Progenitor cell of endocrine pancreas (in vitro differentiated cells): Measurements from ENCODE around the gene ZNF467. TPM values are rescaled to one million over a fixed set of nuclear protein-coding genes. Genes with fewer than 3 reads are reported as not detected.

Experiments
- DNase-seq: peaks from one replicate; pipeline ENCODE4 v3.0.0; 2021; ENCODE audit warnings: low spot score; ENCODE audit not compliant: unreplicated experiment
- H3K27ac Mint-ChIP-seq: 2 replicates; pipeline ENCODE4 v1.8.0; 2021; ENCODE audit warnings: mild to moderate bottlenecking, moderate library complexity, mixed read lengths
- H3K27me3 Mint-ChIP-seq: 2 replicates; pipeline ENCODE4 v1.8.0; 2021; ENCODE audit warnings: mixed read lengths
- H3K36me3 Mint-ChIP-seq: 2 replicates; pipeline ENCODE4 v1.8.0; 2022; ENCODE audit warnings: mixed read lengths; ENCODE audit not compliant: insufficient read depth
- H3K4me1 Mint-ChIP-seq: 2 replicates; pipeline ENCODE4 v1.8.0; 2021; ENCODE audit warnings: low read depth, mixed read lengths
- H3K4me3 Mint-ChIP-seq: 2 replicates; pipeline ENCODE4 v1.8.0; 2021; ENCODE audit warnings: low read depth, mild to moderate bottlenecking, moderate library complexity, mixed read lengths
- H3K9me3 Mint-ChIP-seq: 2 replicates; pipeline ENCODE4 v1.8.0; 2021; ENCODE audit warnings: low read depth, mixed read lengths
- total RNA-seq: library from RNA; stranded (reverse); gene quantifications from 2 replicates; pipeline ENCODE4 v1.2.1, GENCODE V29; 2021
- TF ChIP-seq, protein P1 (sequence below): fragments of 200-600 bp; sonication (generic); IDR thresholded peaks from one replicate; pipeline ENCODE4 v1.5.0; 2021; ENCODE audit warnings: antibody characterized with exemption, mild to moderate bottlenecking; ENCODE audit not compliant: unreplicated experiment

ZNF467 gene
- total RNA-seq, 1 donor from 2014 or later: 16.1 TPM

DNA sequence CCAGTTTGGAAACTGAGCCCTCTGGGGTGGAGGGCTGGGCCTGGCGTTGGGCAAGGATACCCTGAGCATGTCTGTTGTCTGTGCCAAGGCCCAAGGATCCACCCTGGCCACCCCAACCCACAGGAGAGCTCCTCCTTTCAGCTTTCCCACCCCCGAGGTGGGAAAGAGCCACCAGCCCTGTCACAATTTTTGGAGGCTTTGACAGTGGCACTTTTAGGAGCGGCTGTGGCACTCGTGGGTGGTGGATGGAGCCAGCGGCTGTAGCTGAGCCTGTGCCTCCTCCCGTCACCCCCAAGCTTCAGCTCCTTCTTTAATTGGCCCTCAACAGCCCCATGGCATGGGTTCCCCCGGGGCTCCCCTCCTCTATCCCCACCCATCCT, 46.6 kb upstream of the ZNF467 start:
- Mint-ChIP-seq H3K9me3 (no peaks in the 10 kb centered on the region), H3K27ac (no peak overlapping the region), H3K4me1 (no peaks in the 10 kb centered on the region), H3K36me3 (no peaks in the 10 kb centered on the region), H3K27me3 (no peaks in the 10 kb centered on the region), H3K4me3 (no peak overlapping the region)
- TF ChIP-seq, protein P1, sequence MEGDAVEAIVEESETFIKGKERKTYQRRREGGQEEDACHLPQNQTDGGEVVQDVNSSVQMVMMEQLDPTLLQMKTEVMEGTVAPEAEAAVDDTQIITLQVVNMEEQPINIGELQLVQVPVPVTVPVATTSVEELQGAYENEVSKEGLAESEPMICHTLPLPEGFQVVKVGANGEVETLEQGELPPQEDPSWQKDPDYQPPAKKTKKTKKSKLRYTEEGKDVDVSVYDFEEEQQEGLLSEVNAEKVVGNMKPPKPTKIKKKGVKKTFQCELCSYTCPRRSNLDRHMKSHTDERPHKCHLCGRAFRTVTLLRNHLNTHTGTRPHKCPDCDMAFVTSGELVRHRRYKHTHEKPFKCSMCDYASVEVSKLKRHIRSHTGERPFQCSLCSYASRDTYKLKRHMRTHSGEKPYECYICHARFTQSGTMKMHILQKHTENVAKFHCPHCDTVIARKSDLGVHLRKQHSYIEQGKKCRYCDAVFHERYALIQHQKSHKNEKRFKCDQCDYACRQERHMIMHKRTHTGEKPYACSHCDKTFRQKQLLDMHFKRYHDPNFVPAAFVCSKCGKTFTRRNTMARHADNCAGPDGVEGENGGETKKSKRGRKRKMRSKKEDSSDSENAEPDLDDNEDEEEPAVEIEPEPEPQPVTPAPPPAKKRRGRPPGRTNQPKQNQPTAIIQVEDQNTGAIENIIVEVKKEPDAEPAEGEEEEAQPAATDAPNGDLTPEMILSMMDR: no peak
- no peak for DNase-seq

DNA sequence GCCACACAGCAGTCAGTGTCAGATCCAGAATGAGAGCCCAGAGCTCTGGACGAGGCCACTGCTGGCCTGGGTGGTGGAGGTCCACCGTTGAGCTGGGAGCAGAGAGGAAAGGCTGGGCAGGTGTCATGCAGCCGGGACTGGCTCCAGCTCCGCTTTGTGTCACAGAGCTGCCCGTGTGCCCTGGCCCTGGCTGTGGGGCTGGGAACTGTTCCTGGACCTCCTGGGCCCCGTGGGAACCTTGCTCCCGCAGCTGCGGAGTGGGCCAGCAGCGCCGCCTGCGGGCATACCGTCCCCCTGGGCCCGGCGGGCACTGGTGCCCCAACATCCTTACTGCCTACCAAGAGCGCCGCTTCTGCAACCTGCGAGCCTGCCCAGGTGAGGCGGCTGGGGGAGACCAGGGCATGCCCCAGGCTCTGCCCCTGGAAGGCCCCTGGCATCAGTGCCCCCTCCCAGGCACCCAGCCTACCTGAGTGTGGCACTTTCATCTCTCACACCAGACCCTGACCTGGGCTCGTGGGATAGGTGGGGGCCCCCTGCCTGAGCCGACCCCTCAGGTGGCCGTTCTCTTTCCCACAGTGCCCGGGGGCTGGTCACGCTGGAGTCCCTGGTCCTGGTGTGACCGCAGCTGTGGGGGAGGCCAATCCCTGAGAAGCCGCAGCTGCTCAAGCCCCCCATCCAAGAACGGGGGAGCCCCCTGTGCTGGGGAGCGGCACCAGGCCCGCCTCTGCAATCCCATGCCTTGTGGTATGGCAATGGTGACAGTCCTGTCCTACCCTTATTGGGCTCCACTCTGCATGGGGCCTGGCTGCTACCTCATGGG, 46.0 kb upstream of the ZNF467 start:
- Mint-ChIP-seq H3K9me3 (no peaks in the 10 kb centered on the region), H3K36me3 (no peaks in the 10 kb centered on the region), H3K27me3 (no peaks in the 10 kb centered on the region), H3K4me3 (no peak overlapping the region), H3K27ac (no peak overlapping the region), H3K4me1 (no peaks in the 10 kb centered on the region)
- no peak for DNase-seq
- TF ChIP-seq, protein P1: no peak

DNA sequence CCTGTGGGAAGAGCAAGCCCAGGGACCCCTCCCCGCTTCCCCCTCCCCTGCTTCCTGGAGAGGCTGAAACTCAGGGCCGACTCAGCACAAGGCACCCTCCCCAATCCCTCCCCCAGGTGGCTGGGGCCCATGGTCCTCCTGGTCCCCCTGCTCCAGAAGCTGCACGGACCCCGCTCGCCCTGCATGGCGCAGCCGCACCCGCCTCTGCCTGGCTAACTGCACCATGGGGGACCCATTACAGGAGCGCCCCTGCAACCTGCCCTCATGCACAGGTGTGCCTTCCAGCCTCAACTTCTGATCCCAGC, 45.1 kb upstream of the ZNF467 start:
- Mint-ChIP-seq H3K27me3 (no peaks in the 10 kb centered on the region), H3K27ac (no peak overlapping the region), H3K36me3 (no peaks in the 10 kb centered on the region), H3K9me3 (no peaks in the 10 kb centered on the region), H3K4me1 (no peaks in the 10 kb centered on the region), H3K4me3 (no peak overlapping the region)
- no peak for DNase-seq
- TF ChIP-seq, protein P1: no peak

DNA sequence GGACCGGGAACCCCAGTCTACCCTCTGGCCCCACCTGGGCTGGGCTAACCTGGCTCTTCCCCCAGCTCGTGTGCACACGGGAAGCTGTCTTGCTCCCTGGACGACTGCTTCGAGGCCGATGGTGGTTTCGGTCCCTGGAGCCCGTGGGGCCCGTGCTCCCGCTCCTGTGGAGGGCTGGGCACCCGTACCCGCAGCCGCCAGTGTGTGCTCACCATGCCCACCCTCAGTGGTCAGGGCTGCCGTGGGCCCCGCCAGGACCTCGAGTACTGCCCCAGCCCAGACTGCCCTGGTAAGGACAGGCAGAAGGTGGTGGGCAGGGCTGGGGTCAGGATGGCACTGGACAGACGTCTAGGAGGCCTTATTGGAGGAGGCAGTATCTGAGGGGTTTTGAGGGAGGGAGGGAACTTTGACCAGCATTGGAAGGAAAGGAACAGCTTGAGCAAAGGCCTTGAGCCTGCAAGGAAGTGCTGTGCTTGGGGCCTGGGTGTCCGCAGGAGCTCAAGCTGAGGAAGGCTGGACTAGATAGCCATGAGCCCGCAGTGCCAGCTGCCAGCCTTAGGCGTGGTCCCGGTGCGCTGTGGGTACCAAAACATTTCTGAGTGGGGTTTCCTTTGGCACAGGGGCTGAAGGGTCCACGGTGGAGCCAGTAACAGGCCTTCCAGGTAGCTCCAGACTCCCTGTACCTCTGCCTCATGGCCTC, 44.6 kb upstream of the ZNF467 start:
- TF ChIP-seq, protein P1: no peak
- no peak for DNase-seq
- H3K27me3 Mint-ChIP-seq: no peaks in the 10 kb centered on the region
- H3K27ac Mint-ChIP-seq: no peak overlapping the region
- H3K4me1 Mint-ChIP-seq: no peaks in the 10 kb centered on the region
- no peaks in the 10 kb centered on the region for H3K36me3 Mint-ChIP-seq
- no peaks in the 10 kb centered on the region for H3K9me3 Mint-ChIP-seq
- no peak overlapping the region for H3K4me3 Mint-ChIP-seq

DNA sequence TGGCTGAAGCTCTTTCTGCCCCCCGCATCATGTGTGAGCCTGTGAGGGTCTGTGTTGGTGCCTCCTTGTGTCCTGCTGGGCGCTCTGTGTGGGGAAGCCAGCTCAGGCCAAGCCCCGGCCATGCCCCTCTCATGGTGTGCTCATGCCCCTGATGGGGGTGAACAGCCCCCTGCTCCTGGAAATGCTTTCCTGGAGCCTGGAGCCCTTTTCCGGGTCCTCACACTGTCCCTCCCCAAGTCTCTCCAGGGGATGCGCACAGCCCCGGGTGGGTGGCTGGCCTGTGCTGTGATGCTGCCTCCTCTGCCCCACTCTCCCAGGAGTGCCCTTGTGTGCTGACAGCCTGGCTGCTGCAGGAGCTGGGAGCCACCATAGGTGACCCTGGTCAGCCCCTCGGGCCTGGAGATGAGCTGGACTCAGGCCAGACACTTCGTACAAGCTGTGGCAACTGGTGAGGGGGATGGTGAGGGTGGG, 43.9 kb upstream of the ZNF467 start:
- Mint-ChIP-seq H3K27ac (no peak overlapping the region), H3K36me3 (no peaks in the 10 kb centered on the region), H3K9me3 (no peaks in the 10 kb centered on the region), H3K4me3 (no peak overlapping the region), H3K4me1 (no peaks in the 10 kb centered on the region), H3K27me3 (no peaks in the 10 kb centered on the region)
- no peak for DNase-seq
- TF ChIP-seq, protein P1: no peak
